SU-DHL-6 (cell line): ENCODE results near the gene HAGHL.

Experiments used
- H2AFZ ChIP-seq: fragments of 200-600 bp; sonication (generic); 2 replicates; pipeline ENCODE4 v1.6.1; 2014; ENCODE audit warnings: low read depth, mild to moderate bottlenecking, moderate library complexity, mixed read lengths, antibody characterized with exemption, low read length; ENCODE audit not compliant: severe bottlenecking
- H3F3A ChIP-seq: fragments of 200-600 bp; shearing (Covaris generic); 2 replicates; pipeline ENCODE4 v1.6.0; 2016; ENCODE audit warnings: antibody characterized with exemption, mild to moderate bottlenecking; ENCODE audit not compliant: insufficient read depth
- H3K27ac ChIP-seq: fragments of 200-600 bp; sonication (generic); 2 replicates; pipeline ENCODE4 v1.5.1; 2016; ENCODE audit warnings: low read depth, mild to moderate bottlenecking, low read length, moderate library complexity, mixed read lengths
- H3K27me3 ChIP-seq: fragments of 200-600 bp; sonication (generic), shearing (Covaris generic); 2 replicates; pipeline ENCODE4 v1.6.0; 2014; ENCODE audit warnings: mild to moderate bottlenecking, low read length
- H3K36me3 ChIP-seq: fragments of 200-600 bp; sonication (generic); 2 replicates; pipeline ENCODE4 v1.6.1; 2014; ENCODE audit warnings: mild to moderate bottlenecking, low read length, mixed read lengths
- H3K4me2 ChIP-seq: fragments of 300-600, 200-600 bp; shearing (Covaris generic), sonication (generic); 2 replicates; pipeline ENCODE4 v1.6.0; 2014; ENCODE audit warnings: low read length, low read depth, mild to moderate bottlenecking; ENCODE audit not compliant: poor library complexity, severe bottlenecking
- H3K4me3 ChIP-seq: fragments of 200-600 bp; sonication (generic); 2 replicates; pipeline ENCODE4 v1.5.1; 2014; ENCODE audit warnings: antibody characterized with exemption, low read length, mild to moderate bottlenecking, mixed read lengths; ENCODE audit not compliant: insufficient read depth, poor library complexity, severe bottlenecking
- H3K79me2 ChIP-seq: fragments of 200-600 bp; sonication (generic); 2 replicates; pipeline ENCODE4 v1.6.1; 2014; ENCODE audit warnings: mild to moderate bottlenecking, low read length, moderate library complexity; ENCODE audit not compliant: insufficient read depth
- H3K9ac ChIP-seq: fragments of 200-600 bp; sonication (generic); 2 replicates; pipeline ENCODE4 v1.7.0; 2014; ENCODE audit warnings: mild to moderate bottlenecking, low read length
- H3K9me2 ChIP-seq: fragments of 200-600 bp; sonication (generic); replicated peaks from 2 replicates; pipeline ENCODE4 v1.6.1; 2014; ENCODE audit warnings: low read length; ENCODE audit not compliant: insufficient read depth
- H3K9me3 ChIP-seq: fragments of 200-600 bp; sonication (generic); 2 replicates; pipeline ENCODE4 v1.6.1; 2014; ENCODE audit warnings: low read length, mixed read lengths; ENCODE audit not compliant: insufficient read depth
- H4K20me1 ChIP-seq: fragments of 200-600 bp; sonication (generic); 2 replicates; pipeline ENCODE4 v1.6.1; 2014; ENCODE audit warnings: low read depth, mild to moderate bottlenecking, antibody characterized with exemption, low read length, moderate library complexity, mixed read lengths
- EZH2phosphoT487 ChIP-seq: fragments of 200-600 bp; sonication (generic), shearing (Covaris generic); conservative IDR thresholded peaks from 2 replicates; pipeline ENCODE4 v1.6.1; 2018; ENCODE audit warnings: mild to moderate bottlenecking, antibody characterized with exemption, low read length, moderate library complexity, mixed read lengths
- TF ChIP-seq, protein P1 (sequence below): fragments of 200-600 bp; sonication (generic); IDR thresholded peaks from one replicate; pipeline ENCODE4 v1.5.1; 2017; ENCODE audit warnings: antibody characterized with exemption, mild to moderate bottlenecking, low read length, moderate library complexity; ENCODE audit not compliant: insufficient read depth, poor library complexity, severe bottlenecking

HAGHL gene

DNA sequence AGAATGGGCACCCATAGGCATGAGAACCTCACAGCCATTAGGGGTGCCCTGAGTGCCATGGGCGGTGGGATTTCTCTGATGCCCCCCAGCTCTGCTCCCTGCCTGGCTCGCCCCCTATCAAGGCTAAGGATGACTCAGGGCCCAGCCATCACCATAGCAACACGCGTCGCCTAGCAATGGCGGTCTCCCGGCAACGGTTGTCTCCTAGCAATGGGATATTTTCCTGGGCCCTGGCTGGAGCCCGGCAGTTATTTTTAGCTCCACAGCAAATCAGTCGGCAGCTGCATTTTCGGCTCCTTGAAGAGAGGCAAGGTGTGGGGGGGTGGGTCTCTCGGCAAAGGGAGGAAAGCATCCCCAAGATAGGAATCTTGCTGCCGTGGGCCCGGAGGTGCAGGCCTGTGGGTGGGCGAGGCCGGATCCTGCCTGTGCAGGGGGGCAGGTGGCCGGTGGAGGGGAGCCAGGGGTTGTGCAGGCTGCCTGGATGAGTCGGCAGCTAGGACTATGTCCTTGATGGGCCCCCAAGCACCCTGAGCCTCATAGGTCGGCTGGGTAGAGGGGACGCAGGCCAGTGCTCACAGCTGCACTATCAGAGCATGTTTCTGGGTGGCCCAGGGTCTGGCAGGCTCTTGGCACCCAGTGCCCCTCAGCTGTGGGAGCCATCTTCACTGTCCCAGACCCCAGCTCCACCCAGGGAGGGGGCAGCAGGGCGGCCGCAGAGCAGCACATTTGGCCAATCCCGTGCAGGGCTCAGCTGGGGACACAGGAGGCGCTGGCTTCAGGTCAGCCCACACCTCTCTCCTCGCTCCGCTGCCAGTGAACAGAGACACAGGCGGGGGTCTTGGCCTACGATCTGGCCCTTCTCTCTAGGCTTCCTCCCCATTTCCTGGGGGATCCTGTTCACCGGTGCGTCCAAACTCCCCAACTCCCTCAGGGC is 17.1 kb upstream of the HAGHL start:
- TF ChIP-seq, protein P1, sequence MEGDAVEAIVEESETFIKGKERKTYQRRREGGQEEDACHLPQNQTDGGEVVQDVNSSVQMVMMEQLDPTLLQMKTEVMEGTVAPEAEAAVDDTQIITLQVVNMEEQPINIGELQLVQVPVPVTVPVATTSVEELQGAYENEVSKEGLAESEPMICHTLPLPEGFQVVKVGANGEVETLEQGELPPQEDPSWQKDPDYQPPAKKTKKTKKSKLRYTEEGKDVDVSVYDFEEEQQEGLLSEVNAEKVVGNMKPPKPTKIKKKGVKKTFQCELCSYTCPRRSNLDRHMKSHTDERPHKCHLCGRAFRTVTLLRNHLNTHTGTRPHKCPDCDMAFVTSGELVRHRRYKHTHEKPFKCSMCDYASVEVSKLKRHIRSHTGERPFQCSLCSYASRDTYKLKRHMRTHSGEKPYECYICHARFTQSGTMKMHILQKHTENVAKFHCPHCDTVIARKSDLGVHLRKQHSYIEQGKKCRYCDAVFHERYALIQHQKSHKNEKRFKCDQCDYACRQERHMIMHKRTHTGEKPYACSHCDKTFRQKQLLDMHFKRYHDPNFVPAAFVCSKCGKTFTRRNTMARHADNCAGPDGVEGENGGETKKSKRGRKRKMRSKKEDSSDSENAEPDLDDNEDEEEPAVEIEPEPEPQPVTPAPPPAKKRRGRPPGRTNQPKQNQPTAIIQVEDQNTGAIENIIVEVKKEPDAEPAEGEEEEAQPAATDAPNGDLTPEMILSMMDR: no peak
- no peak for TF ChIP-seq EZH2phosphoT487
- Histone ChIP-seq H3K4me2 (no peak overlapping the region), H2AFZ (no peak overlapping the region), H3K27me3 (no peaks in the 10 kb centered on the region), H3K9me3 (no peaks in the 10 kb centered on the region), H3K79me2 (no peaks in the 10 kb centered on the region), H3K27ac (no peak overlapping the region), H3K36me3 (no peaks in the 10 kb centered on the region), H4K20me1 (no peaks in the 10 kb centered on the region), H3K9me2 (no peaks in the 10 kb centered on the region), H3K9ac (no peak overlapping the region), H3F3A (no peaks in the 10 kb centered on the region), H3K4me3 (no peak overlapping the region)

- Histone ChIP-seq H2AFZ (no peak overlapping the region), H3K4me2 (no peak overlapping the region), H3K27ac (no peak overlapping the region), H3F3A (no peaks in the 10 kb centered on the region), H3K27me3 (no peaks in the 10 kb centered on the region), H3K79me2 (no peaks in the 10 kb centered on the region), H3K36me3 (no peaks in the 10 kb centered on the region), H3K9me2 (no peaks in the 10 kb centered on the region), H3K9me3 (no peaks in the 10 kb centered on the region), H3K4me3 (no peak overlapping the region), H4K20me1 (no peaks in the 10 kb centered on the region), H3K9ac (no peak overlapping the region)
- no peak for TF ChIP-seq EZH2phosphoT487
- TF ChIP-seq, protein P1: no peak
Measured at GRCh38 chr16:710500-711075, 16.3 kb upstream of the HAGHL start.

- no peak overlapping the region for H3K4me3 ChIP-seq
- no peak overlapping the region for H3K27ac ChIP-seq
- TF ChIP-seq EZH2phosphoT487: no peak
- TF ChIP-seq, protein P1: no peak
- H3K36me3 ChIP-seq: no peaks in the 10 kb centered on the region
- no peak overlapping the region for H3K9ac ChIP-seq
- H2AFZ ChIP-seq: no peak overlapping the region
- H4K20me1 ChIP-seq: no peaks in the 10 kb centered on the region
- no peaks in the 10 kb centered on the region for H3K9me2 ChIP-seq
- H3K4me2 ChIP-seq: no peak overlapping the region
- H3K79me2 ChIP-seq: no peaks in the 10 kb centered on the region
- no peaks in the 10 kb centered on the region for H3K27me3 ChIP-seq
- no peaks in the 10 kb centered on the region for H3K9me3 ChIP-seq
- no peaks in the 10 kb centered on the region for H3F3A ChIP-seq
Measured at GRCh38 chr16:711084-711483, 15.8 kb upstream of the HAGHL start.
